ENCODE results near the gene GPR153.

GPR153 gene

DNA sequence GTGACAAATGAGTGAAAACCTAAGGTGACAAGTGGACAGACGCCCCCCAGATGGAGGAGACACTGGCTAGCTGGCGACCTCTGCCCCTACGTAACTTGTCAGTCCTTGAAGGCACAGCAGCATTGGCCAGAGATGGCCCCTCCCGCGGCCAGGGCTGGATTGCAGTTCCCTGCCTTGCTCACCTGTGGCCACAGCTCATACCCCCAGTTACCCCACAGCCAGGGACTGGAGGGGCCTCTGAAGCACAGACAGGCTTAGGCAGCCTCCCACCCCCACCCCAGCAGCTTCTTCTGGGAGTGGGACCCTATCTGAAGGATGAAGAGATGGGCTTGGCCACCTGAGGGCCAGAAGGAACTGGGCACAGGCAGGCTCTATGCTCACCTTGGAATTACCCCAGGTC lies 13.2 kb downstream of the GPR153 start:
- peak; percentile 19 for DNase-seq

DNA sequence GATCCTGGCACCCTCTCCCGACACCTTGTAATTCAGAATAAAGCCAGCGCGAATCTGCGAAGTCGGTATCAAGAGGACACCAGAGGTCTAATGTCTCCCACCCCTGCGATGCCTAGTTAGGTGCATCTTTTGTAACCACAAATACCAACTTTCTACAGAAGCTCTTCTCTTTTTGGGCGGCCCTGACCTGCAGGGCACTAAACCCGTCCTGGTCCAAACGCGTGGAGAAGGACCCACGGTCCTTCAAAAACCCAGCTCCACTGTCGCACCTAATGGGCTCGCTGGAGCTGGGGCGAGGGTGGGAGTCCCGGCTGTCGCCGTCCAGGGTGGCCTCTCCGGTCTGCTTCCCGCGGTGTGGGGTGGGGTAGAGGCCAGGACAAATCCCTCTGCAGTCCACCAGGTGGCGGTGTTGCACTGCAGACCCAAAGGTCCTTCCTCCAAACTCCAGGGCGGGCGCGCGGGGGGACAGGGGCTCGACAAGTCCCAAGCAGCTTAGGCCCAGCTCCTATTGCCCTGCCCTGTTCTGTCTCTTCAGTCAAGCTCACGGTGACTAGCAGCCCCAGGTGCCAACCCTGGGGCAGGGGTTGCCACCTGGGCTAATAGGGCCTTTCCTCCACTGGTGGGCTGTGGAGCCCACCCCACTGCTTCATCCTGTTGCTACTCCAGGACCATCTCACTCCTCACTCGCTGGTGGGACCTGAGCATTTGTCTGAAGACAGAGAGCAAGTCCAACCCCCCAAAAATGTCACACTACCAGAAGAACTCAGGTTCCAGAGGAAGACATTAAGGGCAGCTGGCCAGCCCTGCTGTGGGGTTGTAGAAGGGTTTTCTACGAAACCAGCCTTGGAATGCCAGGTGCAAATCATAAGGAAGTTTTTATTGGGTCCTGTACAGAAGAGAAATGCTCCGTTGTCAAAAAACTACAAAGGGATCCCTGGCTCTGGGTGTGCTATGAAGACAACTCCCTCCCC lies 14.1 kb downstream of the GPR153 start:
- peak; percentile 90 for DNase-seq

DNA sequence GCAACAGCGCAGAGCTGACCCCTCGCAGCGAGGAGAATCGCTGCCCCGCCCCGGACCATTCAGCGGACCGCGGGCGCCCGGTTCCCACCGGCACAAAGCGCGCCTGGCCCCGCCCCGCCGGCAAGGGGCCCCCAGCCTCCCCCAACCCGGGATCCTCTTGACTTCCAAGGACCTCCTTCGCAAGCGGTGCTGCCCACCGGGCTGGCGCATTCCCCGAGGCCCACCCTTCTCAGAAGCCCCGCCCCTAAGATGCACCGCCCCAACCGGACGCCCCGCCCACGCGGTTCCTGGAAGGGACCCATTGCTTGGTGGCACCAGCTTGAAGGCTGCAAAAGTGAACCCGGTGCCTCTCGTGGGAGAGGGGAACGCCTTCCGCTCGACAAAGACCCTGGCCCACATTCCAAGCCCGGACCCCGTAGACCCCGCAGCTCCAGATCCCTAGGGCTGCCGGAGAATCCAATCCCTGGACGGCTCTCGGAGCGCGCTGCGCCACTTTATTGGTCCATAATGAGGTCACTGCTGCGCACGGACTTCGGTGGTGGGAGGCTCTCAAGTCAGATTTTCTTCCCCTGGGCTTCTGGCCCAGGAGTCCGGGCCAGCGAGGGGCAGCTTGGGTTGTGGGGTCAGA lies 14.9 kb downstream of the GPR153 start:
- DNase-seq, result peak; percentile 61

DNA sequence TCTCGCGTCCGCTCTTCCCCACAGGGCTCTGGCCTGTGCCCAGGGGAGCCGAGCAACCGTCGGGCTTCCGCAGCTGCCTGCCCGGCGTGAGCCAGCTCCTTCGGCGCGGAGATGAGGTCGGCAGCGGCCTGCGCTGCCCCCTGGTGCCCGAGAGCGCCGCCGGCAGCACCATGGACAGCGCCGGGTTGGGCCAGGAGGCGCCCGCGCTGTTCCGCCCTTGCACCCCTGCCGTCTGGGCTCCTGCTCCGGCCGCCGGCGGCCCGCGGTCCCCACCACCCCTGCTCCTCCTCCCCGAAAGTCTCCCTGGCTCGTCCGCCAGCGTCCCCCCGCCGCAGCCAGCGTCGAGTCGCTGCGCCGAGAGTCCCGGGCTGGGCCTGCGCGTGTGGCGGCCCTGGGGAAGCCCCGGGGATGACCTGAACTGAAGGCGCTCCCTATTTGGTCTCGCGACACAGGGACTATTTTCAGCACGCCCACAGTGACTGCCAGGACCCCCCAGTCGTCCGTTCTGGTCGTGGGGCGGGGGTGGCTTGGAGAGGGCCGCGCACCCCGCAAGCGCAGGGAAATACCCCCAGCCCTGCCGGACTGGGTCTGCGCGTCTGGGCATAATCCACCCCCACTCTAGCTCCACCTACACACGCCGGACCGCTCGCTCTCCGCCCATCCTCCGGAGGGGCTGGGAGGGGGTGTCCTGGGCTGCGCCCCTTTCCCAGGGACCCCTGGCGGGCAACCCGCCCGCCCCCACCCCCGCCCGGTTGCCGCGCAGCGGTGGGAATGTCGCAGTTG lies 15.6 kb downstream of the GPR153 start:
- DNase-seq, result peak; percentile 88

DNA sequence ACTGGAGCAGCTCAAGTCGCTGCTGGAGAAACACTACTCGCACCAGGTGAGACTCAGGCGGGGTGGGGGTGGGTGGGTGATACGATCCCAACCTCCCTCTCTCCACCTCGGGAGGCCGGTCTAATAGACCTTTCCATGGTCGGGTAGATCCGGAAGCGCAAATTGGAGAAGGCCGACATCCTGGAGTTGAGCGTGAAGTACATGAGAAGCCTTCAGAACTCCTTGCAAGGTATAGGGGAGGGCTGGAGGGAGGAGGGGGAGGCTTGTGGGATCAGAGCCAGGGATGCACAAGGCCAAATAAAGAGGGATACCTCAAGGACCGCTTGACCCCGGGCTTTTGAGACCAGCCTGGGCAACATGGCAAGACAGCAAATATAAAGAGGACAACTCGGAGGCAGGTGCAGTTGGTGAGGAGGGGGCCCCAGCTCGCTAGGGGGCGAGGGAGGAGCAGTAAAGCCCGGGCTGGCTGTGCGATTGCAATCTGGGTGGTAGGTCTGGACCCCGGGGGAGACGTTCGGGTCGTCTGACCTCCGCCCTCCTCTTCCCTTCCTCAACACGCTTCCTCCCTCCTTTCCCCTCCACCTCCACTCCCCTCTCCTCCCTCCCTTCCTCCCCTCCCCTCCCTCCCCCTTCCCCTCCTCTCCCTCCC lies 16.4 kb downstream of the GPR153 start:
- DNase-seq, result peak; percentile 27

DNA sequence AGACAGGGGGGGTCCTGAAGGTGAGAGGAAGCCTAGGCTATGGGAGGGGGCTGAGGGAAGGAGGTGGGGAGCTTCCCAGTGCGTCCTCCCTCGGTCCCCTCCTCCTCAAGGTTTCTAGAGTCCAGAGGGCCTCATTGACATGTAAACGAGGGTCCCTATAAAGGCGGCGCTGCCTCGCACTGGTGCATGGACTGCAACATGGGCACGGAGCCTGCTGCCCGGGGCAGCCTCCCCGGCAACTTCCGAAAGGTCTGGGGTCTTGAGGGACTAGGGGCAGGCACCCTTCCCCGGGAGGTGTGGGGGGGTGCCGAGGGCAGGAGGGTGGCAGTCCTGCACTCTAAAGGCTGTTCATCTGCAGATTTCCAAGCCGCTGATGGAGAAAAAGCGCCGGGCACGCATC lies 16.9 kb downstream of the GPR153 start, which contains the start of gene HES3:
HES3 (plus strand) TSS at position 187 of the 400 bp plus-strand sequence; CDS start at position 374, 187 bp downstream.
- DNase-seq, result no peak

DNA sequence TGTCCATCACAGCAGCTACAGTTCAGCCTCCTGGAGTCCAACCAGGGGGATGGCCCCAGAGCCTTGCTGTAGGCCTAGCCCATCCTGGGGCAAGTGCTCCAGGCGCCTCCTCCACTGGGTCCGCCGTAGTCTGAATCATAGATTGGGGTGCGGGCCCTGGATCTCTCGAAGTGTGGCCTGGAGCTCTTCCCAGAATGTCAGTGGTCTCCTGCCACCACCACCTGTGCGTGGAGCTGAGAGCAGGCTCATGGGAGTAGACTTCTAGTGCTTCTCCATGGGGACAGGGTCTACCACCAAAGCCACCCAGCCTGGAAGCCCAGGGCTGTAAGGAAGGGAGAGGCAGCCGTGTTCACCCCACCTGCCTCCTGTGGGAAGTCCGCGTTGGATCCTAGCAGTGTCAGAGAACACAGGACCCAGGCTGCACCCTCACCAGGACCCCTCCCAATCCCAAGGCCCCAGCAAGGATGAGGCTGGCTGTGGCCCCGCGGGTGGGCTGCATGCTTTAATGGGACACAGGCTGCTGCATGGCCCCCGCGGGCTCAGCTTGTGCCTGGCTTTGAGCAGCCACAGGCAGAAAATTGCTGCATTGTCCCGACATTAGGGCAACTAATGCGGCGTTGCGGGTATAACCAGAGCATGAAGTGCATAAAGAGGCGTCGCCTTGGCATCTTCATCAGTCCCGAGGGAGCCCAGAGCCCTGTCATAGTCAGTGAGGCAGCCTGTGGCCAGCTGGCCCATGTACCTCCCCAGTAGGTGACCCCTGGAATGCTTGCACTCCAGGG lies 17.7 kb downstream of the GPR153 start:
- no peak for DNase-seq

DNA sequence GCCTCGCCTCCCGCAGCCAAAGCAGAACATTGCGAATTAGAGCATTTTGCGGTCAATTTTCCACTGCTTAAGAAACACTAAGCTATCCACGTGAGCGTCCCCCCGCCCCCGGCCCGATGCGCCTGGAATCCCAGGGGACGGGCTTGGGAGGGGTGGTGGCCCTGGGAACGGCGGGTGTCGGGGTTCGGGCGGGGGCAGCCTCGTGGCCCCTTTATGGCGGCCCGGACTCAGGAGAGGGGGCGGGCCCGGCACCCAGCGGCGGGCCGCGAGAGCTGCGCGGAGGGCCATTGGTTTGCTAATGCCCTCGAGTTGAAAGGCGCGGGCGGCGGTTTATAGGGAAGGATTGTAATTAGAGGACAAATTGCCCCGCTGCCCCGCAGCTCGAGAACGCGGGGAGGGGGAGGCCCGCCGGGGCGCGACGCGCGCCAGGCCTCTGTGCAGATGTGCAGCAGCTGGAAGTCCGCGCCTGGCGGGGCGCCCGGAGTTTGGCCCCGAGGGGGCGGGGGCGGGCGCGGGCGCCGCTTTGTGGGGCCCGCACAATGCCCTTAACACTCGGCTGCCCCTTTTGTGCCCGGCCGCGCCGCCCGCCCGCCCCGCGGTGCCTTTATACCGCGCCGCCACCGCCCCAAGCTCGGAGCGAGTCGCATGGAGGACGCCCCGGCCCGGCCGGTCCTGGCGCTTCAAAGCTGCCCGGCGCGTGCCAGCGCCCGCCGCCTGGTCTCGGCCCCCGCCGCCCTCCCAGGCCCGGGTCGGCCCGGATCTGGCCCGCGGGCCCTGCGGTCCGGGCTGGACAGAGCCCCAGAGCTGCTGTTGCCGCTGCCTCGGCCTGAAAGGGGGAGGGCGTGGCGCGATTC lies 18.8 kb downstream of the GPR153 start:
- peak; percentile 41 for DNase-seq

DNA sequence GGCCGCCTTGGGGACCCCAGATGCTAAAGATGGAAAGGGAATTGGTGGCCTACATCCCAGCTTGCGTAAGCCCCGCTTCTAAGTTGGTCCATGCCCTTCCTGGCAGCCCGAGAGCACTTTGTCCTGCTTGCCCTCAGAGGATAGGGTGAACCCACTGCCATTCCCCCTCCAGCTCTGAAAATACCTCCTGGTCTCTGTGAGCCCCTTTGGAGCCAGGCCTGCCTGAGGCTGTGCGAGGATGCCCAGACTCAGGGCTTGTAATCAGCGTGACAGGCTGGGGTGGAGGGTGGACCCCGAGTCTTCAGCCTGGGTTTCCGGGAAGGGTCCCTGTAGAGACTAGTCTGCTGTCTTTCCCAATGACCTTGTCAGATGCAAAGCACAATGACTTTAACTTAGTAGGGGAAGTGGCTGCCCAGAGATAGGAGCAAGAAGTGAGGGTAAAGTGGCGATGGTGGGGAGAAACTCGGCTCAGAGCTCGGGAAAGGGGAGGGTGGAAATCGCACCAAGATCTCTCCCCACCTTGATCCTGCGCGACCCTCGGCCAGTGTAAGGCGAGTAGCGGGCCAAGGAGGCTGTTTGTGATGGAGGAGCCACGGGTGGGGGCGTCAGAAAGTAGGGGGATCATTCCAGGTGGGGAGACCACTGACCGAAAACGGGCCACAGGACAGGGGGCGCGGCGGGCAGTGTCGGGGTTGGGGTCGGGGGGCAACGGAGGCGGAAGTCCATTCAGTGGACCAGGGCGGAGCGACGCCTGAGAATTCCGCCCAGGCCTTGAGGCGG lies 19.6 kb downstream of the GPR153 start:
- DNase-seq, result no peak

DNA sequence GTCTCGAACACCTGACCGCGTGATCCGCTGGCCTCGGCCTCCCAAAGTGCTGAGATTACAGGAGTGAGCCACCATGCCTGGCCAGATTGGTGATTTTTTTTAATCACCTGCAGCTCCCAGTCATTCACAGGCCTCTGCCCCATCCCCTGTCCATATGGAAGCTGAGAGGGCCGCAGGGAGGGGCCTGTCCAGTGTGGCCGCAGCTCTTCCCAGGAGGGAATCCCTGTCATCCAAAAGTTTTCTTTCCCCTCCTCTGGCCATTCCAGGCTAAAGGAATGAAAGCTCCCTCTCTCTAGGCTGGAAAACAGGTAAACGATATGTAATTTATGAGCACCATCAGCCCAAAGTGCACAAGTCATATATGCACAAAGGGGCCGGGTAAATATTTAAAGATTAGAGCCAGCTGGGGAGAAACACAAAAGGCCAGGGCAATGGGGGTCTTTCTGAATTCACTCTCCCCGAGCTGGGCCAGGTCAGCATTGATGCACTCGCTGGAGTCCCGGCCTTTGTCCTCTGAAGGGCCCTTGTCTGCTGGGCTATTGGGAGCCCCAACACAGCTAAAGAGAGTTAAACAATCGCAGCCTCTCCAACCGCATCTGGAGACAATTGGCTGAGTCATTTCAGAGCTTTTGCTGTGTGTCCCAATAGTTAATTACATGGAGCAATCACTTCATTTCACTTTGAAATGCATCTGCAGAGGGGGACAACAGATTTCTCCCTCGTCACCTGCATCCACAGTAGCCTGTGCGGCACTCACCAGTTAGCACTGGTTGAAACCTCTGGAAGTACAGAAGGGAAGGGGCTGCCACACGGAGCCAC lies 20.7 kb downstream of the GPR153 start:
- DNase-seq, result no peak

DNA sequence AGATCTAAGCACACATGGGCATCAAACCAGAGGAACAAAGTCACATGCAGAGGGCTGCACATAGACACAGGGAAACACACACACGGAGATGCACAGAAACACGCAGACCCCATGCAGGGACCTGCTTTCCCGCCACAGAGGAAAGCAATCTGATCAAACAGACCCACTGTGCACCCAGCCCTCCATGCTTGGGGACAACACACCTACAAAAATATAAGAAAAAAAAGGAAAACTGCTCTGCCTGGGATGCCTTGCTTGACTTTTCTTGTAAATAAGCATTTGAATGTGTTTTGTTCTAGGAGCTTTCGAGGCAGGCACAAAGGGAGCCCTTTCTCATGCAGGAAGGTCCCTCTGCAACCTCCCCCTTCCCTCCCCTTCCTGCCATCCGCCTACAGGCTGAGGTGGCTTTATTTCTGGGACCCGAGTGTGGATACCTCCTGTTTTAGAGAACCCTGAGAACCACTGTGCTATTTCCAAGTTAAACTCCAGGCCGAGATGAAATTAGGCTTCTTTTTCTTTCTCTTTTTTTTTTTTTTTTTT lies 21.6 kb downstream of the GPR153 start:
- no peak for DNase-seq

DNA sequence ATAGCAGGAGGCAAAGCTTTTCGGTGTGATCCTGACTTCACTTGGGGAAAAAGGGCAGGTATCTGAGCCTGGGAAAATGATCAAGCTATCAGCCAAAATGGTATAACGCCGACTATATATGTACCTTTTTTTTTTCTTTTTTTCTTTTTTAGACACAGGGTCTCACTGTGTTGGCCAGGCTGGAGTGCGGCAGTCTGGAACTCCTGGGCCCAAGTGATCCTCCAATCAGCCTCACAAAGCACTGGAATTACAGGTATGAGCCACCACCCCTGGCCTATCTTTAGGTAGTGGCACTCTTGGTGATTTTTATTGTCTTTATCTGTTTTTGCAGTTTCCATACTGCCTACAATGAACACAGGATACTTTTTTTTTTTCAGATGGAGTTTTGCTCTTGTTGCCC lies 23.8 kb downstream of the GPR153 start:
- DNase-seq, result no peak

DNA sequence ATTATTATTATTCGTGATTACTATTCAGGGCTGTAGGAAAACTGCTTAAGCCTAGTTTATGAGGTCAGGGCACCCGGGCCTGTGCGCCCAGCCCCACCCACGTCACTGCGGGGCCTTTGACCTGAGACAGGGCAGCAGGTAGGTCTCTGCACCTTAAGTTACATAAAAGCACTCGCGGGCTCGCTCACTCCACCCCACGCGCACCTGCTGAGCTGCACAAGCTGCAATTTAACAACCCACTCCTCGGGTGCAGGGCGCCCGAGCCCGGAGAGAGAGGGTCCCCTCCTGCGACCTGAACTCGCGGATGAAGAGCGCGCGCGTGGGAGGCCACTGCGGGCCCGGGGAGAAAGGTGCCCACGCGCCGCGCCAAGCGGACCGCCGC lies 25.6 kb downstream of the GPR153 start:
- DNase-seq, result no peak

DNA sequence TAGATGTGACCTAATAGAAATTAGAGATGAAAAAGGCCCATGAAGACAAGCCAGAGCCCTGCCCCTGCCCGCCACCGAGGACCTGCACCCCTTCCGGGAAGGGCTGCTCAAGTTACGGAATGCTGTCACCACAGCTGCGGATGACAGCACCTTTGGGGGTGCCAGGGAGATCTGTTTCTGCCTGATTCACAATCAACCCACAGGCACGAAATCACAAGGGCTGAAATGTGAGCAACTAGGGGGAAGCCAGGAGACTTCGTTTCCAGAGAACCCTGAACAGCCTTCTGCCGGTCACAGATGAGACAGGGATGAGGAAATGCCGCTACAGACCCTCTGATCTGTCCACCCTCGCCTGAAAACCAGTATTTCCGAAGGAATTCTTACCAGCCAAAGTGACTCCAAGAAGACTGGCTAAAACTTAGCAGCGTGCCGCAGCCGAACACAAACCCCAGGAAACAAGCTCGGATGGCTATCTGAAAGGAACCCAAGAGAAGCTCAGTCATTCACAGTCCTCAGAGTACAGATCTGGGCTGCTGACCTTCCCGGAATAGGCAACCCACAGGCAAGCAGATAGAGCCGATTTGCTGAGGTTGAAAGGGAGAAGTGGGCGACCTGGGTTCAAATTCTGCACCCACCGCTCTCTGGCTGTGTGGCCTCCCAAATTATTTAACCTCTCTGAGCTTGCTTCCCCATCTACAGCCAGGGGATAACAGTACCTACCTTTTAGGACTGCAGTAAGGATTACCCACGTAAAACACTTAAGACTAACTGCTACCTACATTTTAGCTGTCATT lies 26.2 kb downstream of the GPR153 start:
- DNase-seq, result no peak

DNA sequence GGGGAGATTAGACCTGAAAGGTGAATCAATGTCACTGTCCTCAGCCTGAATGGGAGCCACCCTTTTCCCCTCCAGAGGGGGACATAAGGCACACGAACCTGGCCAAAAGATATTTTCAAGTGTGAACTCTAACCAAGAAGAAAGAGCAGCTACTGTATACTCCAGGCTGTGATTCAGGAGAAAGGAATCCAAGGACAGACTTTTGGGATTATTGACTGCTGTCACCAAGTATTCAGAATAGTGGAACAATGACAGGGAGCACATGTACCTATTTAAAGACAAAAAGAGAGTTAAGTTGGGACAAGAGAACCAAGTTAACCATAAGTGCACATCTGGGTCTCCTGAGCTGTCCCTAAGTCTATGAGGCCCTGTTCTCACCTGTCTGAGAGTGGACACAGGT lies 27.5 kb downstream of the GPR153 start:
- no peak for DNase-seq

DNA sequence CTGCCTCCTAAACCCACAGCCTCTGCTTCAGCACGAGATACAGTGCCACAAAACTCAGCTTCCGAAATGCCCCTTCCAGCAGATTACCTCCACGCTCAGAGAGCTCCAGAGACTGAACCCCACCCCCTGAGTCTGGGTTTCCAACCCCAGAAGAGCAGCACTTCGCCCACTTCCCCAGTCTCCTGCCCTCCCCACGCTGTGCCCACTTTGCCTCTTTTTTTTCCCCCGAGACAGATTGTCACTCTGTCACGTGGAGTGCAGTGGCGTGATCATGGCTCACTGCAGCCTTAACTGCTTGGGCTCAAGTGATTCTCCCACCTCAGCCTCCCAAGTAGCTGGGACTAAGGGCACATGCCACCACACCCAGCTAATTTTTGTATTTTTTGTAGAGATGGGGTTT lies 35.2 kb downstream of the GPR153 start:
- DNase-seq, result no peak

DNA sequence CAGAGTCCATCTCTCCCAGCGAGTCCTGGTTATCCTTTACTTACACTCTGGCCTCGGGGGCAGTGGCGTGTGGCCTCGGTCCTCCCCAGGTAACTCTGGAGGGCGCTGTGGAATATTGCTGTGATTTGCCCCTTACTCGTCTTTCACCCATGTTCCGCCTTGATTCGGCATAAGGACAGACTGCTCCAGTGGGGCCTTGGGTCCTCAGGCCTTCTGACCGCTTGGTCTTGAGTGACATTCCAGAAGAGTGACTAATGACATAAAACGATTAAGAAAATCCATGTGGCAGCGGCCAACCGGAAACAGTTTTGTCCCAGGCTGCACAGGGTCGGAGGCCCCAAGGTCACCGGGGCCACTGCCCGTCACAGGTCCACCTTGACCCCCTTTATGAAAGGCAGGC lies 36.2 kb downstream of the GPR153 start:
- DNase-seq, result no peak

DNA sequence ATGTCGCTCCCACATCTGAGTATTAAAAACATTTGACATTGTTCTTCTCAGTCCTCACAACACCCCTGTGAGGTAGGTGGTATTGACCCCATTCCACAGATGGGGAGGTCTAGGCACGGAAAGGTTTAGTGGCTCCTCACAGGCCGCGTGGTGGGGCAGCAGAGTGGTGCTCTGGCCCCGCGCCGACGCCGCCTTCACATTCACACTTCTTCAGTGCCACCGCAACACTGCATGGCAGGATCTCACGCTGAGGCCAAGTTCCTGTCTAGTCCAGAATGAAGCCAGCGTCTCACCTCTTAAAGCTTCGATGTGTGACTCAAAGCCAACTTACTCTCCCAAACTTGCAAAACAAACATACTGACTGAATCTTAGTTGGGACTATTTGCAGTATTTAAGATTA lies 37.3 kb downstream of the GPR153 start:
- DNase-seq, result no peak

Data from femur (tissue), 1 donor.